Measurements from ENCODE around the gene SSR2.
"Not testable (repeated sequence)": the region's sequence is repeated elsewhere in the genome, so short reads cannot be mapped to it uniquely, and the experiment has no call there.

Gene SSR2

GRCh38 chr1:156055281-156056048 is 34.7 kb upstream of the SSR2 start:
- TF ChIP-seq TAF1 (IDR thresholded peaks at IDR 0.05; ENCODE audit: borderline replicate concordance, low read depth, low read length): no peak
- no peak for TF ChIP-seq POLR2AphosphoS5 (IDR thresholded peaks at IDR 0.05; ENCODE audit: low read depth, low read length)
- no peak for TF ChIP-seq POLR2A (IDR thresholded peaks at IDR 0.05; ENCODE audit: low read depth, low read length)
- FAIRE-seq (no peak), DNase-seq (ENCODE audit: insufficient read length) (no peak)

DNA sequence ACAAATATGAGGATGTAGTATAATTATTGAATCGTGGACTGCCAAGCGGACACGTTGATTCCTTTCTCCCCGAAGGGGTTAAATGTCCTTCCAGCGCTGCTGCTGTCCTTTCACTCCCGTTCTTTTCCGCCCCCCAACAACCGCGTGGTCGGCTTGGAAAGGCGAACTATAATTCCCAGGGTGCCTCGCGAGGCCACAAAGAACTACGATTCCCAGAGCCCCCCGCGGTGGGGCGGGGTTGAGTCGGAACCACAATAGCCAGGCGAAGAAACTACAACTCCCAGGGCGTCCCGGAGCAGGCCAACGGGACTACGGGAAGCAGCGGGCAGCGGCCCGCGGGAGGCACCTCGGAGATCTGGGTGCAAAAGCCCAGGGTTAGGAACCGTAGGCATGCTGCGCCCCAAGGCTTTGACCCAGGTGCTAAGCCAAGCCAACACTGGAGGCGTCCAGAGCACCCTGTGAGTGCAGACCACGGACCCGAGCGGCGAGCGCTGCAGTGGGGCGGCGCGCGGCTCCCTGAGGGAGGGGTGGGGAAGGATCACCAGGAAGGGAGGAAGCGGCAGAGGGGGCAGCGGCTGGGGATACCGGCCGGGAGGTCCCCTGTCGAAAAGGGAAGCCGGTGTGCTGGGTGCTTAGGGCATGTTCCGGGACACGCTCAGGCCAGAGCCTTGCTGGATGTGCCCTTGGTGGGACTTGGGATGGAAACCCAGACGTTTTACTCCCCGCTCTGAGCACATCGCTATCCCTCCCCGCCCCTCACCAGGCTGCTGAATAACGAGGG is 33.9 kb upstream of the SSR2 start, which contains the start of gene LAMTOR2:
Gene LAMTOR2 (plus strand): TSS at position 283 of the 781 bp plus-strand sequence. CDS start 108 bp downstream, at position 391.
- DNase-seq (ENCODE audit: insufficient read length) (peak; percentile 94), FAIRE-seq (peak; percentile 96)
- TF ChIP-seq POLR2AphosphoS5 (IDR thresholded peaks at IDR 0.05; ENCODE audit: low read depth, low read length): peak; percentile 67; the same call in 1 of the 2 replicates
- TF ChIP-seq TAF1 (IDR thresholded peaks at IDR 0.05; ENCODE audit: borderline replicate concordance, low read depth, low read length): no peak
- TF ChIP-seq POLR2A (IDR thresholded peaks at IDR 0.05; ENCODE audit: low read depth, low read length): peak; percentile 50; the same call in 1 of the 2 replicates

GRCh38 chr1:156053768-156054499 is 33.2 kb upstream of the SSR2 start, which contains the start of gene UBQLN4:
Gene UBQLN4 (minus strand): TSS chr1:156053798. CDS start chr1:156053701, 97 bp downstream.
- DNase-seq (ENCODE audit: insufficient read length): peak; percentile 89
- TF ChIP-seq POLR2AphosphoS5 (IDR thresholded peaks at IDR 0.05; ENCODE audit: low read depth, low read length) (peak; percentile 36; the same call in 1 of the 2 replicates), TAF1 (IDR thresholded peaks at IDR 0.05; ENCODE audit: borderline replicate concordance, low read depth, low read length) (0 out of 2 replicates have a peak, but pooled peaks have one; percentile 8), POLR2A (IDR thresholded peaks at IDR 0.05; ENCODE audit: low read depth, low read length) (no peak)
- FAIRE-seq: peak; percentile 27

DNA sequence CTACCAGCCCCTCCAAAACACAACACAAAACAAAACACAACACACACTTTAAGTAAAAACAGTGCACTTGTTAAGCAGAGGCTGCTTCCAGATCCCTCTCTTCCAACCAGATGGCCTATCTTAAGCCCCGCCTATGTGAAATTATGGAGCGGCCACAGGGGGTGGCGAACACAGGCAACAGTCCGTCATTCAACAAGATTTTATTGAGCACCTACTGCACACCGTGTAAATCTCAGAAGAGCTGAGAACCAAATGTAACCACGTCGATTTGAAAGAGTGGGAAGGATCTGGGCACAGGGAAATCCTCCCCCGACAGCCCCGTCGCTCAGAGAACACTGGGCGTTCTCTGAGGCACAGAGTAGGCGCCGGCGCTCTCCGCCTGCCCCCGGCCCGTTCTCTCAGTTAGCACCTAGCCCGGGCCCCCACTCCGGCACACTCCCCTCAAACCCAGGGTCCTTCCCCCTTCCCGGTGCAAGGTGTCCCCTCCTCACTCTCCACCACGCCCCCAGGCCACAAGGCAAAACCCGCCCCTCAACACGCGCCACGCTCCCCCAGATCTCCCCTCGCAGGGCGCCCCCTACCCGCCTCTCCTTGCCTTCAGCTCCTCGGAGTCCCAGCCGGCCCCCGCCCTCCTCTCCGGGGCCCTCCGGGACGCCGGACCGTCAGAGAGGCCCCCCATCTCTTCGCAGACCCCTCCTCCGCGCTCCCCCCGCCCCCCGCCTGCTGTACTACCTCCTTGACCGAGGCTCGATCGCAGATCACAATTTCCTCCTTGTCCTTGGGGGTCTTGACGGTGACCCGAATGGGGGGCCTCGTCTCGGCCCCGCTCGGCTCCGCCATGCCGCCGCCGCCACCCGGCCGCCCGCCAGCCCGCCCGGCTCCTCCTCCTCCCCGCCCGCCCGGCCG is 32.4 kb upstream of the SSR2 start:
- DNase-seq (ENCODE audit: insufficient read length): peak; percentile 71
- FAIRE-seq: no peak
- TF ChIP-seq TAF1 (IDR thresholded peaks at IDR 0.05; ENCODE audit: borderline replicate concordance, low read depth, low read length): no peak
- TF ChIP-seq POLR2A (IDR thresholded peaks at IDR 0.05; ENCODE audit: low read depth, low read length): peak; percentile 8; the same call in 1 of the 2 replicates
- no peak for TF ChIP-seq POLR2AphosphoS5 (IDR thresholded peaks at IDR 0.05; ENCODE audit: low read depth, low read length)

- FAIRE-seq (no peak), DNase-seq (ENCODE audit: insufficient read length) (no peak)
- TF ChIP-seq TAF1 (IDR thresholded peaks at IDR 0.05; ENCODE audit: borderline replicate concordance, low read depth, low read length) (no peak), POLR2A (IDR thresholded peaks at IDR 0.05; ENCODE audit: low read depth, low read length) (no peak), POLR2AphosphoS5 (IDR thresholded peaks at IDR 0.05; ENCODE audit: low read depth, low read length) (no peak)
These were observed 30.4 kb upstream of the SSR2 start for GRCh38 chr1:156051011-156051725.

GRCh38 chr1:156050376-156050775 is 29.6 kb upstream of the SSR2 start:
- FAIRE-seq: no peak
- TF ChIP-seq TAF1 (IDR thresholded peaks at IDR 0.05; ENCODE audit: borderline replicate concordance, low read depth, low read length) (no peak), POLR2AphosphoS5 (IDR thresholded peaks at IDR 0.05; ENCODE audit: low read depth, low read length) (no peak)
- DNase-seq (ENCODE audit: insufficient read length): no peak

DNA sequence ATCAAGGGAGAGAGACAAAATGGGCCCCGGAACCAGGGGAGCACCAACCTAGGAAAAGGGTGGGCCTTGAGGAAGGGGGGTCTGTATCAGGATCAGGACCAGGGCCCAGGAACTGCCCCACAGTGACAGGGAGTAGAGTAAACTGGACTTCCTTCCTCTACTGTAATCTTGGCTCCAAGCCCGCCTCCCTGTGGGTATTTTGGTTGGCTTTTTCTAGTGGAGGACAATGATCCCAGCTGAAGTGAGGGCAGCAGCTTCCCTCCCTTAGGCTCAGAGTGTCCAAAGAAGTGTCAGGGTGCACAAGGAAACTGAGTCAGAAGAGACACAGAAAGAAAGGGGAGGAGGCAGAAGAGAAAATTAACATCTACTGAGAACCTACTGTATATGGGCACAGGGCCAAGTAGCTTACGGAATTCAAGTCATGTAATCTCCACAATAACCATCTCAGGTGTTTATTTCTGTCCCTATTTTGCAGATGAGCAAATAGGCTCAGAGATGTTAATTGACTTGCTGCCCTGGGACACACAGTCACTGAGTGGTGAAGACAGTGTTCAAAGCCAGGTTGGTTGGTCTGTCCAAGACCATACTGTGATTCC is 28.0 kb upstream of the SSR2 start:
- DNase-seq (ENCODE audit: insufficient read length) (no peak), FAIRE-seq (no peak)

DNA sequence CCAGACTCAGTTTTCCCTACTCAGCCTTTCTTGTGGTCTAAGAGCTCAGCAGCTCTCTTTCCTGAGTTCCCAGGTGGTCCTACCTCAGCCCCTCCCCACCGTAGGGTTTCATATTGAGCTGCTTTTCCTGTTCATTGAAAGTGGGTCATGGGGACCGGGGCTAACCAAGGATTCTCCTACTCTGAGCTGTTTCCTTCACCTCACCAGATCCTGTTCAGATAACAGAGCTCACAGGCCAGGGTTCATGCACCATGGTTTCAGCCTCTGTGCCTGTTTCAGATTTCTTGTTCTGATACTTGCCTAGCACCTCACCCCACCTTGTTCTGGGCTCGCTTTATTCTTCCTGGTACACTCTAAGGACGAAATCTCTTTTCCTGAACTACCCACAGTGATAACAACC is 24.3 kb upstream of the SSR2 start:
- TF ChIP-seq POLR2AphosphoS5 (IDR thresholded peaks at IDR 0.05; ENCODE audit: low read depth, low read length) (no peak), TAF1 (IDR thresholded peaks at IDR 0.05; ENCODE audit: borderline replicate concordance, low read depth, low read length) (no peak), POLR2A (IDR thresholded peaks at IDR 0.05; ENCODE audit: low read depth, low read length) (no peak)
- DNase-seq (ENCODE audit: insufficient read length) (no peak), FAIRE-seq (no peak)

More for the DNA sequence above, 28.0 kb upstream of the SSR2 start:
- TF ChIP-seq POLR2A (IDR thresholded peaks at IDR 0.05; ENCODE audit: low read depth, low read length) (no peak), TAF1 (IDR thresholded peaks at IDR 0.05; ENCODE audit: borderline replicate concordance, low read depth, low read length) (no peak), POLR2AphosphoS5 (IDR thresholded peaks at IDR 0.05; ENCODE audit: low read depth, low read length) (no peak)

GRCh38 chr1:156042828-156043227 is 22.1 kb upstream of the SSR2 start:
- no peak for TF ChIP-seq POLR2A (IDR thresholded peaks at IDR 0.05; ENCODE audit: low read depth, low read length)
- no peak for TF ChIP-seq TAF1 (IDR thresholded peaks at IDR 0.05; ENCODE audit: borderline replicate concordance, low read depth, low read length)
- no peak for TF ChIP-seq POLR2AphosphoS5 (IDR thresholded peaks at IDR 0.05; ENCODE audit: low read depth, low read length)
- FAIRE-seq: no peak
- DNase-seq (ENCODE audit: insufficient read length): no peak

DNA sequence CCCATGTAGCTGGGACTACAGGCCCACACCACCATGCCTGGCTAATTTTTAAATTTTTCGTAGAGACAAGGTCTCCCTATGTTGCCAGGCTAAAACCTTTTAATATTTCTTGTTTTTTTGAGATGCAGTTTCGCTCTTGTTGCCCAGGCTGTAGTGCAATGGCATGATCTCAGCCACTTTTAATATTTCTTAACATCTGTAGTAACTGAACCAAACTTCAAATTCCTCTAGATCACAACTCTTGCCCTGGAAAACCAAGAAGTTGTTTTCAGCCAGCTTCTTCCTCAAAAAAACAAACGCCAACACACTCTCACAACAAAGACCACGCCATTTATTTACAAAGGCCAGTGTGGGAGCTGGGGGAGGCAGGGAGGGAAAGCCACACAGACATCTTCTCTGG is 14.2 kb upstream of the SSR2 start:
- not testable (repeated sequence) for DNase-seq (ENCODE audit: insufficient read length); FAIRE-seq
